HG02759 (cell line): ENCODE results near the gene FTO.
"Not testable (repeated sequence)": the region's sequence is repeated elsewhere in the genome, so short reads cannot be mapped to it uniquely, and the experiment has no call there.

Experiments
- ATAC-seq: cut with Tn5 transposase; IDR thresholded peaks from one replicate; pipeline ENCODE4 v1.9.1; 2021; ENCODE audit warnings: mild to moderate bottlenecking, moderate library complexity; ENCODE audit not compliant: unreplicated experiment

FTO gene

DNA sequence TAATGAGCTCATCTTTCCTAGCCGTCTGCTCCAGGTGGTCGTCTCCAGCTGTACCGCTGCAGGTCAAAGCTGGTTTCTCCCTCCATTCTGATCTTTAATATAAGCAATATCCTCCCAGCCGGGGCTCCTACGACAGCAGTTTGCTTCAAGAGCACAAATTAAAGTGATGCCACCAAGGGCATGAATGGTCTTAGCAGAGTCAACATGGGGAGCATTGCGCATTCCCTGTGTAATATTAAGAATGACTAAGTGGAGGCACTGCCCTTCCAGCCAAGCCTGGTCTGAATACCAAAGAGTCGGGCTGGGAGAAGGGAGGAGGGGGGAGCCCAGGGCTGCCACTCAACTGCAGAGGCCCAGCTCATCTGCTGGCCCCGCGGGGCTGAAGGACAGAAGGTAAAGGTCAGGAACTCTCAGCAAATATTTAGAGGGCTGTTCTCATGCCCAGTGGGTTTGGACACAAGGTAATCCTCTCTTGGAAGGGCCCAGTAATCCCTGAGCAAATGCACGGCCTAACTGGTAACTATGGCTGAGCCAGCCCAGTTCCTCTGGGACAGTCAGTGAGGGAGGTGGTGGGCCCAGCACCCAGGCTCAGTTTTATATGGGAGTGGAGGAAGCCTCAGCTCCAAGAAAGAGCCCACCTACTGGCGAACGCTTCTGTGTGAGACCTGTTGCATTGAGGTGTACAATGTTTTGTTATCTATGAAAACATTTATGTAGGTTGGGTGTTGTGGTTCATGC lies 461.4 kb downstream of the FTO start:
- no peak for ATAC-seq

DNA sequence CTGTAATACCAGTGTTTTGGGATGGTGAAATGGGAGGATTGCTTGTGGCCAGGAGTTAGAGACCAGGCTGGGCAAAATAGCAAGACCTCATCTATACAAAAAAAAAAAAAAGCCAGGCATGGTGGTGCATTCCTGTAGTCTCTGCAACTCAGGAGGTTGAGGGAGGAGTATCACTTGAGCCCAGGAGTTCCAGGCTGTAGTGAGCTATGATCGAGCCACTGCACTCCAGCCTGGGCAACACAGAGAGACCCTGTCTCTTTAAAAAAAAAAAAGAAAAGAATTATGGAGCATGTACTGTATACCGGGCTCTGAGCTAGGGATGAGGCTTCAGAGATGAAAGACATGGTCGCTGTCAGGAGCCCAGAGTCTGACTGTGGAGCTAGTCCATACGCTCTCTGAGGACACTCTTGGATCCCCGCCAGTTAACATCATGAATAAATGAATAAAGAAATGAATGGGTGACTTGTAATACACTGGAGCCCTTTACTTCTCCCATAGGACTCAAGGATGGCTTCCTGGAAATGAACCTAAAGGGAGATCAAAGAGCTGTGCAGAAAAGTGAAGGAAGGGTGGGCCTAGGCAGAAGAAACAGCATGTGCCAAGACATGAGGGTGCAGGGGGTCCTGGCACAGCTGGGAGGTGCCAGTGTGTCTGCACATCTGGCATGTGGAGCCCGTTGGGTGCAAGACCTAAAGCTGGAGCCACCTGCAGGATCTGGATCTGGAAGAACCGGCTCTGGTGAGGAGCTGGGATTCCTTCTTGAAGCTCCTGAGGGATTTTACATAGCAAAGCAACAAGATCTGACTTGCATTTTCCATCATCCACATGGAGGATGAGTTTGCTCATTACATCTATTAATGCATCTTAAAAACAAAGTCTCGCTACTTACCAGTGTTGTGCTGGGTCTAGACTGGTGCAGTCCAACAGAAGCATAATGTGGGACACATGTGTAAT lies 462.2 kb downstream of the FTO start:
- no peak for ATAC-seq

DNA sequence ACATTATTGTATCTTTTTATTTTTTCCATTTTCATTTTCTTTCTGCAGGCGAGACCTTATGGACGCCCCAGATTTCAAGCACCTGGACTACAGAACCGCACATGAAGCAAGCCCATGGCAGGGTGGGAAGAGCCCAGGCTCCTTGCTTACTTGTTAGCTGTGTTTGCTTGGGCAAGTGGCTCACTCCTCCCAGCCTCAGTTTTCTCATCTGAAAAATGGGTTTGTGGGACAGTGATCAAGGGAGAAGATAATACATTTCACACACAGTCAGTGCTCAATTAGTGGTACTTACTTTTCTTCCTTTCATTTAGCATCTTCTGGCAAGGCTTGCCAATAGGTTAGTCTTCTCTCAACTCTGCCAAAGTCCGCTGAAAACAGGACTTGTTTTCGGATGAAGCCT lies 465.2 kb downstream of the FTO start:
- no peak for ATAC-seq

DNA sequence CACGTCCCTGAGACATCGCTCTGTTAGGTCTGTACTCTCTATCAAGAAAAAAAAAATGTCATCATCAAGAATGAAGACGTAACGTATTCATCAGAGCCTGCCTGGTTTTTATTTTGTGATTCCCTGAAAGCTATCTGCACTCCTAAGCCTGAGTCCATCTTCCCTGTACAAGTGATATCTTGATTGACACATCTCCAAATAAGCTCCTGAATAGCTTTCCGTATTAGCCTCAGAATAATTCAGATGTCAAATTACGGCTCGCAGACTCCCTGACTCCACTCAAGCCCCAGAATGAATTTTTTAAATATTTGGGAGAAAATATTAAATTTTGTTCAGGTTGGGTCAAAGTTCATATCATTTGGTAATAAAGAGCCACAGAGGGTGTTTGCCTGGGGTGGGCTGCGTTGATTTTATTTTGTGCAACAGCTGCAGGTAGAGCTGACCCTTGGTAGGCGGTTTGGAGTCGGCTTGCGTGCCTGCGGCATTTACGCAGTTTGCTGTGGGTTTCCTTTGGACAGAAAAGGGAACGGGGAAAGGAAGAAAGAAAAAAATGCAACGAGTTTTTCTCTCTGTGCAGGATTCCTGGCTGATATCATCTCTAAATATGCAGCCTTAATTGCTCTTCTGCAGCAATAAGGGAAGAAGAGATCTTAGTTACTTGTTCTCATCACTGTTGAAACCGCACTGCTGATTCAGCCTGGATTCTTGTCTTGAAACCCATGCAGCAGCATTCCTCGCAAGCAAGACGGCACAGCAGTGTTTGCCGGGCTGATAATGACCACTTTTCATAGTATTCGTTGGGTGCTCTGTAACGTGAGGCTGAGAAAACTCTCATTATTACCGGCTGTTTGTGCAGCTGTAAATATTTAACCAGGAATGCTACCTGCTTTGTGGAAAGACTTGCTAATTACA lies 467.9 kb downstream of the FTO start:
- no peak for ATAC-seq

DNA sequence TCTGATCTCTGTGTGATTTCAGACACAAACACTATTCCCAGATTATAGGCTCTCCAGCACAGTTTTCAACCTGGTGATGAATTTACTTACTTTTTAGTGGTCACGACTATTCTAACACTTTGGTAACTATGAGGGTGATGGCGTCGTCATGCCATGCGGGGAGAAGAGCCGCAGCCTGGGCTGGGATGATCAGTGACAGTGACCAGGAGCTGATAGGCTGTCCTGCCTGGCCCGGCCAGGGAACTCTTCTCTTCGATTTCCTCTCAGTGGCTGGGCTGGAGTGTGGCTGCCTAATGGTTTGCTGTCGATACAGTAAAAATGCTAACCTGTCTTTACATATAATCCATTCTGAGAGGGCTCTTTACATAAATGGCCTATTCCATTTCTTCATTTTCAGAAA lies 469.5 kb downstream of the FTO start:
- ATAC-seq = no peak

DNA sequence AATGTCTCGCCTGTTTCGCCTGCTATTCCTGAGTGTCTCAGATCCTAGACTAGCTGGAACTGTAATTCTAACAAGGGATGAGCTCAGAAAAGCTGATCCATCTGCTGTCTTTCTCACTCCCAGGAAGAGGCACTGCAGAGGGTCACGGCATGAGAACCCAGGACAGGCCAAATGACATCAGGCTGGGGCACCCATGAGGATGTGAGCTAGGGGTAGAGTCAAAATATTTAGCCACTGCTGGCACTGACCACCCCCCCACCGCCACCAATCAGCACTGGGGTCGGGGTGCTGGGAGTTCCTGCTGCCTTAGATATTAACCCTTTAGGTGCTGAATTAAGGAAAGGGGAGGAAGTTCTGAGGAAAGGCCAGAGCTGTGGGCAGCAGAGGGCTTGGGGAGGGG lies 470.2 kb downstream of the FTO start:
- ATAC-seq = no peak

DNA sequence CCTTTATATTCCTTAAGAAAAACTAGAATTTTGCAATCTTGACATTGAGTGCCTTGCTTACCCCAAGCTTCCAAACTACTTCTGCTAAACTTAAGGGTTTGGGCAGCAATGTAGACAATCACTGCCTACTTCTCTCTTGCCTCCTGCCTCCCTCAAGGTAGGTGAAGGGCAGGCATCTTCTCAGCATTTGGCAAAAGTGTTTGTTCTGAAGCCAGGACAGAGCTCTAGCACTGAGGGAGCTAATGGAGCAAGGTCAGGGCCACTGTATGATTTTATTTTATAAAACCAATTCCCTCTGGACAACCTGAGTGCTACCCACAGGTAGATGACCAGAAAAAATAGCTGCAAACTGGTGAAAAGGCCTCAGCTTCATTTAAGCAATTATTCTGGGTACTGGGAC lies 470.8 kb downstream of the FTO start:
- no peak for ATAC-seq

DNA sequence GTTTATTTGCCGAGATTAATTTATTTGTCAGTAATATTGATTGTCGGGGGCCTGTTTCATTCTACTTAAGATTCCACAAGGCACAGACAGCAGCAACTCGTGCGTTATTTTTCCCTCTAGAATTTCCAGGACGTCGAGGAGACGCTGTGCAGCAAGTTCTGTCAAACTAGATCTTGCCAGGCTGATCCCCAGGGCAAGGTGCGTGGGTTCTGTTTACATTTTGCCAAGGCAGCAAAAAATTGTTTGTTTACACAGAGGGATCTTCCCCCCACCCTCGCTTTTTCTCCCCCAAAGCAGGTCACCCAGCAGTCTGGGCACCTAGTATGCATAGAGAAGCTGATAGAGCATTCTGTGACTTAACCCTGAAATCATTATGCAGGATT lies 471.2 kb downstream of the FTO start:
- no peak for ATAC-seq

DNA sequence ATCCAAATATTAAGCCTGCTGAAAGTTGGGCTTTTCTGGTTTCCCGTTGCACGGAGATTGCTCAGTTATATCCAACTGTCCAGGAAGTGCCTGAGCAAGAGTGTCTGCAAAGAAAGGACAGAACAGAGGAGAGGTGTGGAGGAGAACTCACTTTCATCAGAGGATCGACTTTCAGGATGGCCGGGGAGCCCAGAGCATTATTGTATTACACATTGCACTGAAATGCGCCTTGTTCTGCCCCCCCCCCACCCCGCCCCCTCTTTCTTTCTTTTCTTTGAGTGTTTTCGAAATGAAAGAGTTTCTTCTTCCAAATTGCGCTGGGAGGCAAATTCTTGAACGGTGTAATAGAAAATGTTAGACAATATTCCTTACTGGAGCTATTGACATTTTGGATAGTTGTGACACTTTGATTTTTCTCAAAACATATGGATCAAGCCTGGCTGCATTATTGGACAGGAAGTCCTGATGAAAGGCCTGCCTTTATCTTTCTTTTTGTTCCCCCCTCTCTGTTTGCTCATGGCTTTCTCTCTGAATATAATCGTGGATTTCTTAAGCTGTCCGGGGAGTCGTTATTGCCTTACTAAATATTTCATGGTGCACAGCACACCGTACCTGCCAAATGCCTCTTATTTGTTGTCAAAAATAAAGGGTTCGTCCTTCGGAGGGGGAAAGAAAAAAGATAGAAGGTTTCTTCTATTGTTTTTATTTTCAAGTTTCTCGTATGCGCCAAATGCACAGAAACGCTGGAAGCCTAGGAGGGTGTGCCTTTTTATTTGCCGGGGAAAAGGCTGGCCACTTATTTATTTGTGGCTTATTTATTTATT lies 471.8 kb downstream of the FTO start:
- ATAC-seq = no peak

DNA sequence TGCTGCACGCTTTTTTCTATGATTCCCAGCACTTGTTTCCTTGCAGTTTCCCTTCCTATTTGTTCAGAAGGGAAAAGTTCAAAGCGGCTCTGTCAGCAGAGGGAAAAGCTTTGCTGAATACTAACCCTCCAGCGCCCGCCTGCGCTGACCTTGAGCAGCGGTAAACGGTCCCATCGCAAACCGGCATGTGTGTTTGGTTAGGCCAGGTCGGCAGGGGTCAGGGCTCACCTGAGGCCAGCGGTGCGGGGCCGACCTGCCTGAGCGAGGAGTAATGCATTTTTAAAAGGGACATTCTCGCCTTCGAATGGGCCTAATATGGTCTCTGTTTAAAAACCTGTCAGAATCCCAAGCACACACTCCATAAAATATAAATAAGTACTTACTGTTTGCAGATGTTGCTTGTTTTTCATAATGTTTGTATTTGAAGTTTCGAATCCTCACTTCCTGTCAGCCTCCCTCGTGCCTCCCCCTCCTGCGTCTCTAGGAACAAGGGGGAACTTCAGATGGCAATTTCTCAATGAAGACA lies 472.5 kb downstream of the FTO start:
- no peak for ATAC-seq

DNA sequence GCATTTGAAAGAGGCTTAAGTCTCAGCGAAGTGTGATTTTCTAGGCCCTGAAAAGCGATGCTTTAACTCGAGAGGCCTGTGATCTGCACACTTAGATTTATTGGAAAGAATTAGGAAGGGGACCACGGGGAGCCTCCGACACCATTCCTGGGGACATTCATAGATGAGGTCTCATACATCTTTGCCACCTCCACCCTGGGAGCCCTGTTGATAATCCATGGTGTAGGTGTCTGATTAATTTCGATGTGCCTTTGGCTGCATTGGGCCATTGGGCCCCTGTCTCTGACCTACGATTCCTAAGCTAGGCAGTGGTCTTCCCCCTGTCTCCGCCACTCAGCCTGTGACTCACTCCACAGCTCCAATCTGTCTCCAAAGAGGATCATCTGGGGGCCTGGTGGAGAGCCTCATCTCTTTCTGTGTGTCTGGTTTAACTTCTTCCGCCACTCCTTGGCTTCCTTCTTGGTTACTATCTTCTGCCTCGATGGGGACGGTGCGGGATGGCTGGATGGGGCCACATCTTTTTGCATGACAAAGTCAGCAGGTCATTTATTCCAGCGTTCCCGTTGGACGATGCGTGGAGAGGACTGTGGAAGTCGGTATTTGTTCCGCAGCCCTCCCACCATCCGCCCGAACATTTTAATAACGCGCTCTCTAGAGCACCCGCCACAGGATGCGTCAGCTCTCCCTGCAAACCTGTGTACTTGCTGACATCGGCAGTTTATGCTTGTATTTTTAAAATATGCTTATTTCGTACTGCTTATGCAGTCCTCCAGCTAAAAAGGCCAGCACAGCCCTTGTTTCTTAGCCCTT lies 473.3 kb downstream of the FTO start:
- no peak for ATAC-seq

DNA sequence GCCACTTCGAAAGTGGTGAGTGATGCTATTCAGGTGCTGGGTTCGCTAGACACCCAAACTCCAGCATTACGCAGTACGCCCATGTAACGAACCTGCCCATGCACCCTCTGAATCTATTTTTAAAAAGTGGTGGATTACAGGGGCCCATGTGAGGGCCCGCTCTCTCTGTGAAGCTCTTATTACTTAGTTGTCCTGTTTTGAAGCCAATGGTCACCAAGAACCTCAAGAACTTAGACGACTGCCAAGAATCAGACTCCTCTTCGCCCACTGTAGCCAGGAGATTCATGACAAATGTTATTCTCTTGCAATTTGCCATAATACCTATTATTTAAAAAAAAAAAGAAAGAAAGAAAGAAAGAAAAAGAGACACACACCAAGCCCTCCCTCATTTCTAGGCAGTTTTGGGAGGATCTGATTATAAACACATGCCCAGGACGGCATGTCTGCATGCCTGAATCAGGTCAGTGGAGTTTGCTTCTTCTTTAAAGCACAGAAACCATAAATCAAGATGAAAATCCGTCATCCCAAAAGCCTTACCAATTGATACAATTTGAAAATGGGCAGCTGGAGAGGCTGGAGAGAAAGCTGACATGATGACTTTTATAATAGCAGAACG lies 474.0 kb downstream of the FTO start:
- ATAC-seq = no peak

DNA sequence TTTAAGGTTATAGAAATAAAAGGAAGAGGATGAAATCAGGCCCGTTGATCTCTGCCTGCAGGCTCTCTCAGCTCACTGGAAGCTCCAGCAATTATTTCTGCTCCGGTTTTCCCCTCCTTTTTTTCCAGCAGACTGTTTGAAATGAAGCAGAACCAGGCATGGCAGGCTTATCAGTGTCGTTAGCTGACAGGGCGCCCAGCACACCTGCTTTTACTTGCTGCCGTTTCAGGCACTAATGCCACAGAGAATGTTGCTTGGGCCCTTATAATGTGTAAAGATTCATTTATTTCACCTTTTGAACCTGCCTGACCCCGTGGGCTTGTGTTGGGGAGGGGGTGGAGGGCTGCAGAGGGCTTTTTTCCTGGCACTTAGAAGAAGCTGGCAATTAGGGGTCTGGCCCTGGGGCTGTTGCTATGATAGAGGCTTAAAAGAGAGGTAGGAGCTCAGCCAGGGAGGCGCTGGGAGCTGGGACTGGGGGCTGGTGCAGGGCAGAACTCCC lies 474.6 kb downstream of the FTO start:
- no peak for ATAC-seq

DNA sequence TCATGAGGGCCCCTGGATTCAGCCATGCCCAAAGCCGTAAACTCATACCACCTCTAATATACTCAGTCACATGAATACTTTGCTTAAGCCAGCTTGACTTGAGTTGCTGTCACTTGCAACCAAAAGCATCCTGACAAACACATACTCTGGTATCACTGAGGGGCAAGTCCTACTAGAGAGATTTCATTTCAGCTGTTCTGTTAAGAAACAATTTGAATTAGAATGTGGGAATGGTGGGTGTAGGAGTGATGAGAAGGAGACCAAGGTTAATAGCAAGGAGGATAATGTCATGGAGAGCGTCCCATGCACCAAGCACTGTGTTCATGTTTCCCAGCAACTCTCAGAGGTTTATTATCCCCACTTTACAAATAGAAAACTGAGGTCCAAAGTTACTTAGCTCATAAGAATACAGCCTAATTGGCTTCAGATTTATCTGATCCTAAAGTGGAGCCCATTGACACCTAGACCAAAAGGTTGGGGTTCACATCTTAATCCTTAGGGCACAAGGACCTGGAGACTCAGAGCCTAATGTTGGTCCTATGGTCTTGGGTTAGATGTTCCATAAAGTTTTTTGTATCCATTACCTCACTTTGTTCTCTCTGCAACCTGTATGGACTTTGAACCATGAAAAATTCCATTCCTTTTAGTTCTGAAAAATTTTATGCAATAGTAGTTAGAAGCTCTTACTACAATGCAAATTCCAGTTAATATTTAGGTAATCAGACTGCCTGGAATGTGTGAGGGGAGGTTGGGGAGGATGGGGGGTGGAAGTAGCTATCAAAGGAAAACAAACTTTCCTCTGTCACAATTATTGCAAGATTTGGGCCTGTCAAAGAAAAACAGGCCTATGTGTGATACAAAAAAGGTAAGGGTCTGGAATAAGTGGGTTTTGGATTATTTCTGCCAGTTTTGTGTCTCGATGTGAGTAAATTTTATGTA lies 476.7 kb downstream of the FTO start:
- no peak for ATAC-seq

DNA sequence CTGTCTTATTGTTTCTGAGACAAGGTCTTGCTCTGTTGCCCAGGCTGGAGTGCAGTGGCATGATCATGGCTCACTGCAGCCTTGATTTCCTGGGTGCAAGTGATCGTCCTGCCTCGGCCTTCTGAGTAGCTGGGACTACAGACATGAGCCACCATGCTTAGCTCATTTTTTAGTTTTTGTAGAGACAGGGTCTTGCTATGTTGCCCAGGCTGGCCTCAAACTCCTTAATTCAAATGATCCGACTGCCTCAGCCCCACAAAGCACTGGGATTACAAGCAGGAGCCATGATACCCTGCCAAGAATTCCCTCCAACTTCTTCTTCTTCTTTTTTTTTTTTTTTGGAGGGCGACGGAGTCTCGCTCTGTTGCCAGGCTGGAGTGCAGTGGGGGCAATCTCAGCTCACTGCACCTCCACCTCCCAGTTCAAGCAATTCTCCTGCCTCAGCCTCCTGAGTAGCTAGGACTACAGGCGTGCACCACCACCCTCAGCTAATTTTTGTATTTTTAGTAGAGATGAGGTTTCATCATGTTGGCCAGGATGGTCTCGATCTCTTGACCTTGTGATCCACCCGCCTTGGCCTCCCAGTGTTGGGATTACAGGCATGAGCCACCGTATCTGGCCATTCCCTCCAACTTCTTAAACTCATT lies 477.9 kb downstream of the FTO start:
- ATAC-seq = not testable (repeated sequence)

DNA sequence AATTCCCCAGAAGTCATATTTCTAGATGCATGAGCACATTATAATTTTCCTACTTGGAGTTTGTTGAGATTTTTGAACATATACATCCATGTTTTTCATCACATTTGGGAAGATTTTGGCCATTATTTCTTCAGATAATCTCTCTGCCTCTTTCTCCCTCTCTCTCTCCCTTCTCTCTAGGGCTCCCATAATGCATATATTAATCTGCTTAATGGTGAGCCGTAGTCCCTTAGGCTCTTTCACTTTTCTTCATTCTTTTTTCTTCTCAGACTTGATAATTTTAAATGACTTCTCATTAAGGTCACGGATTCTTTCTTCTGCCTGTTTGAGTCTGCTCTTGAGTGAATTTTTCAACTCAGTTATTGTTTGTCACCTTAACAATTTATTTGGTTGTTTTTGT lies 481.1 kb downstream of the FTO start:
- no peak for ATAC-seq

DNA sequence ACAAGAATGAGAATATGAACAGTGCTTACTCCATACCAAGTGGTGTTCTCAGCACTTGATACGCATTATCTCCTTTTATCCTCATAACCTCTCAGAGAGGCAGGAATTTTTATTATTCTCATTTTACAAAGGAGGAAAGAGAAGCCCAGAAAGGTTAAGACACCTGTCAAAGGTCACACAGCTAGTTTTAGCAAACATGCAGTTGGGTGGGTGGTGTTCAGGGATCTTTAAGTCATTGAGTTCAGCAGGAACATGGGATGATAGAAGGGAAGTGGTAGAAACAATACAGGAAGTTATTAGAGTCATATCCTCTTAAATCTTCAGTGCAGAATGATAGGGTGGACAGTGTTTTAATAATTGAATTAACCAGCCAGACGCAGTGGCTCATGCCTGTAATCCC lies 487.2 kb downstream of the FTO start:
- ATAC-seq = no peak
